Neural crest cell (in vitro differentiated cells): Measurements from ENCODE around the gene ARFIP1. TPM values are rescaled to one million over a fixed set of nuclear protein-coding genes. Genes with fewer than 3 reads are reported as not detected.

Source experiments
- DNase-seq: peaks from one replicate; pipeline ENCODE4 v3.0.0; 2021; ENCODE audit warnings: low read depth, mixed read lengths, low spot score
- H3K27ac Mint-ChIP-seq: one replicate; pipeline ENCODE4 v1.8.0; 2021; ENCODE audit warnings: mild to moderate bottlenecking, mixed read lengths; ENCODE audit not compliant: unreplicated experiment
- H3K27me3 Mint-ChIP-seq: 2 replicates; pipeline ENCODE4 v1.8.0; 2021; ENCODE audit warnings: low read depth, mild to moderate bottlenecking, mixed read lengths
- H3K36me3 Mint-ChIP-seq: 2 replicates; pipeline ENCODE4 v1.8.0; 2021; ENCODE audit warnings: low read depth, mild to moderate bottlenecking, mixed read lengths
- H3K4me1 Mint-ChIP-seq: 2 replicates; pipeline ENCODE4 v1.8.0; 2021; ENCODE audit warnings: mixed read lengths
- H3K4me3 Mint-ChIP-seq: one replicate; pipeline ENCODE4 v1.8.0; 2021; ENCODE audit warnings: mild to moderate bottlenecking, mixed read lengths
- H3K9me3 Mint-ChIP-seq: 2 replicates; pipeline ENCODE4 v1.8.0; 2021; ENCODE audit warnings: mixed read lengths
- total RNA-seq: library from RNA; stranded (reverse); gene quantifications from 2 replicates; pipeline ENCODE4 v1.2.1, GENCODE V29; 2021
- TF ChIP-seq, protein P1 (sequence below): fragments of 200-600 bp; sonication (generic); conservative IDR thresholded peaks from 2 replicates; pipeline ENCODE4 v1.5.0; 2021; ENCODE audit warnings: antibody characterized with exemption, mild to moderate bottlenecking

Gene ARFIP1
- total RNA-seq, 1 donor from 2014 or later: 37.4 TPM

DNA sequence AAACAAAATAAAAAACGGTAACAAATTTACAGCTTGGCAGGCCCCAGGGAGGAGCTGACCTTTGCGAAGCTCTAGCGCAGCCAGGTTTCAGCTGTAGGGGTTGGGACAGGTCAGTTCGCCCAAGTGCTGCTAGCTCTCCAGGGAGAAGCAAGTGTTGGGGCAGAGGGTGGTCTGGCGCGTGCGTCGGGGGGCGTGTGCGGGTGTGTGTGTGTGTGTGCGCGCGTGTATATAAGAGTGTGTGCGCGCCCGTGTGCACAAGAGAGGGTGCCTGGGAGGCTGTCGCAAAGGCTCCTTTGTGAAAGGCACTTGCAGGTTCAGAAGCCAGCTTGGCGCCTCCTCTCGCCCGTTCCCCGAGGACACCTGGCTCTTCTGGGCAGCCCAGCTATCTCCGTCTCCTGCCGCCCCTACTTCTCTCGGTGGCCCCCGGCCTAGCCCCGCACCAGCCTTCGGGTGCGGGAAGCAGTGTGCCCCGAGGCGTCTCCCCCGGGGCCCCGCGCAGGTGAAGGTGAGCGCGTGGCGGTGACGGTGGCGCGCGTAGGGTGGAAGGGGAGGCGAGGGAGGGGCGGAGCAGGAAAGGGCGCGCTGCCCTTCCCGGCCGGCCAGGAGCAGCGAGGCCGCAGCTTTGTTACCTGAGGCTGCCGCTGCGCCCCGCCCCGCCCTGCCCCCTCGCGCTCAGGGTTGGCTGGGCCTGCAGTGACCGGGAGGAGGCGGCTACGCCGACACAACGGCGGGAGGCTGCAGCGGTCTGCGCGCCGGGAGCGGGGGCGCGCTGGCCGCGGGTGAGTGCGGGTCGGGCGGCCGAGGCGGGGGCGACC lies 156.1 kb downstream of the ARFIP1 start, which contains the start of gene FHDC1:
Gene FHDC1, plus strand, starts transcription at position 693 of the 815 bp plus-strand sequence. CDS start 6,735 bp downstream, outside the sequence.
- Mint-ChIP-seq H3K27me3 (peaks cover 61% of the 10 kb centered on the region), H3K4me1 (peaks cover 58% of the 10 kb centered on the region), H3K27ac (peak within 1 kb of the TSS; percentile 75), H3K4me3 (peak within 1 kb of the TSS; percentile 86), H3K9me3 (no peaks in the 10 kb centered on the region), H3K36me3 (peaks cover 12% of the 10 kb centered on the region)
- TF ChIP-seq, protein P1, sequence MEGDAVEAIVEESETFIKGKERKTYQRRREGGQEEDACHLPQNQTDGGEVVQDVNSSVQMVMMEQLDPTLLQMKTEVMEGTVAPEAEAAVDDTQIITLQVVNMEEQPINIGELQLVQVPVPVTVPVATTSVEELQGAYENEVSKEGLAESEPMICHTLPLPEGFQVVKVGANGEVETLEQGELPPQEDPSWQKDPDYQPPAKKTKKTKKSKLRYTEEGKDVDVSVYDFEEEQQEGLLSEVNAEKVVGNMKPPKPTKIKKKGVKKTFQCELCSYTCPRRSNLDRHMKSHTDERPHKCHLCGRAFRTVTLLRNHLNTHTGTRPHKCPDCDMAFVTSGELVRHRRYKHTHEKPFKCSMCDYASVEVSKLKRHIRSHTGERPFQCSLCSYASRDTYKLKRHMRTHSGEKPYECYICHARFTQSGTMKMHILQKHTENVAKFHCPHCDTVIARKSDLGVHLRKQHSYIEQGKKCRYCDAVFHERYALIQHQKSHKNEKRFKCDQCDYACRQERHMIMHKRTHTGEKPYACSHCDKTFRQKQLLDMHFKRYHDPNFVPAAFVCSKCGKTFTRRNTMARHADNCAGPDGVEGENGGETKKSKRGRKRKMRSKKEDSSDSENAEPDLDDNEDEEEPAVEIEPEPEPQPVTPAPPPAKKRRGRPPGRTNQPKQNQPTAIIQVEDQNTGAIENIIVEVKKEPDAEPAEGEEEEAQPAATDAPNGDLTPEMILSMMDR: no peak
- peak; percentile 33 for DNase-seq

DNA sequence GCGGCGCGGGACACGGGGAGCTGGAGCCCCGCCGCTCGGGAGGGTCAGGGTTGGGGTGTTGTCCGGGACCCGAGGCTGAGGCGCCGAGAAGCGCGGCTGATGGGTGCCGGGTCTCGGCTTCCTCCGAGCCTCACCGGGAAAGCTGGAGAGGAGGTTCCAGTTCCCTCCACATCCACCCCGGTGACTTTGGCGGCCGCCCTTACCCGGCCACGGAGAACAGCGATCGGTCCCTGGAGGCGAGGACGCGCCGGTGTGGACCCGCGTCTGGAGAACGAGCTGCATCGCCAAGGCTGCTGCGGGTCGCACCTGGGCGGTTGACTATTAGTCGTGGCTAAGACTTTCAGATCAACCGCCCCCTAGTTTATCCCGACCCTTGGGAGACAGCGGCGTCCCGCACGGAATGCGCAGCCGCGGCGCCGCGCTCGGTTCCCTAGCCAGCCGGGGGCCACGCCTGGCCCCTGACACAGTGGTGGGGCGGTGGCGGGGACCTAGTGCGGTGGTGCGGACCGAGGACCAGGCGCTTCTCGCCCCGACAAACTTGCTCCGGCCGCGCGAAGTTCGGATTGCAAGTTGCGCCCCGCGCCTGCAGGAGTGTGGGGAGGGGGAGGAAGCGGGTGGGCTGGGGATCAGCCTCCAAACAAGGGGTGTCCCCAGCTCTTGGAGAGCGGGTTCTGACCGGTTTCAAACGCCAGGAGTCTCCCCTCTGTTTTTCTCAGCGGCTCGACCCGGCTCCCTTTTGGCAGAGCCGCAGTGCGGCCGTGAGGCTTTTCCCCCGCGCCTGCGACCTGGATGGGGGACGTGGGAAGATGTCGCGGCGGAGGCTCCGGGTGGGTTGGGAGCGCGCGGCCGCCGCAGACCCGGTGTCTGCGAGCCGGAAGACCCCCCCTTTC lies 156.9 kb downstream of the ARFIP1 start:
- Mint-ChIP-seq H3K9me3 (no peaks in the 10 kb centered on the region), H3K4me3 (peak overlapping the region; percentile 83), H3K27ac (no peak overlapping the region), H3K36me3 (peaks cover 12% of the 10 kb centered on the region), H3K27me3 (peaks cover 61% of the 10 kb centered on the region), H3K4me1 (peaks cover 54% of the 10 kb centered on the region)
- DNase-seq: peak; percentile 30
- TF ChIP-seq, protein P1: no peak

DNA sequence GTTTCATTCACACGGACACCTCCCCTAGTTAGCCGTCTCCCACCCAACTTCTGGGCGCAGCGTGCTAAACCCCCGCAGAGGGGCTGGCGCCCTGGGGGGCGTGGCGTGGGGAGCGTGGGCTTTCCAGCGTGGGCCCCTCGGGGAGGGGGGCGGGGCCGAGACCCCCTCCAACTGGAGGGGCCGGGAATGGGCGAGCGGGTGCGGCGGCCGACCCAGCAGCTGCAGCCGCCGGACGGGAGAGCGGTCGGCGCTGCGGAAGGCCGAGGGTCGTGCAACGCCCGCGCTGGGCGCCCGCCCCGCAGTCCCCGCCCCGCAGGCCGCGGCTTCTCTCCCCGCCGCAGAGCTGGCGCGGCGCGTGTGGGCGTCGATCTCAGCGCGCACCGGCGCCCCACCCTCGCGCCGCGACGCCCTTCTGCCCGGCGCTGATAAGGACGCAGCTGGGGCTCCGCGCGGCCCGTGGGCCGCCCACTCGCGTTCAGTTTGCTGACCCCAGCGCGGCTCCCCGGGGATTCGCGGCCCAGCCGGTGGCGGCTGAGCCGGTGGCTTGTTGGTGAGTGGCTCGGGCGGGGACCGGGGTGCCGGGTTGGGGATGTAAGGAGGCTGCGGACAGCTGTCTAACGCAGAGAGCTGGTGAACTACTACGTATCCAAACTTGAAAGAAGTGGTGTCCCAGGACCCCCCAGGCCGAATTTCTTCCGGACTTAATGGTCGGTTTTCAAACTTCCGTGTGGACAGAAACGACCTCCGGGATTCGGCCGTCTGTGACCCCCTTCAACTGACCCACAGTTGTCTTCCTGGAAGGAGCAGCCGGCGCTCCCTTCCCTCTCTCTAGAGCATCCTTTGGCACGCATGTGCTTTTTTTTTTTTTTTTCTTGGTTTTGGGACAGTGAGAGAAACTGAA lies 157.8 kb downstream of the ARFIP1 start:
- Mint-ChIP-seq H3K36me3 (peaks cover 14% of the 10 kb centered on the region), H3K27me3 (peaks cover 61% of the 10 kb centered on the region), H3K9me3 (no peaks in the 10 kb centered on the region), H3K4me1 (peaks cover 61% of the 10 kb centered on the region), H3K4me3 (peak overlapping the region; percentile 92), H3K27ac (peak overlapping the region; percentile 8)
- peak; percentile 25 for DNase-seq
- TF ChIP-seq, protein P1: no peak

DNA sequence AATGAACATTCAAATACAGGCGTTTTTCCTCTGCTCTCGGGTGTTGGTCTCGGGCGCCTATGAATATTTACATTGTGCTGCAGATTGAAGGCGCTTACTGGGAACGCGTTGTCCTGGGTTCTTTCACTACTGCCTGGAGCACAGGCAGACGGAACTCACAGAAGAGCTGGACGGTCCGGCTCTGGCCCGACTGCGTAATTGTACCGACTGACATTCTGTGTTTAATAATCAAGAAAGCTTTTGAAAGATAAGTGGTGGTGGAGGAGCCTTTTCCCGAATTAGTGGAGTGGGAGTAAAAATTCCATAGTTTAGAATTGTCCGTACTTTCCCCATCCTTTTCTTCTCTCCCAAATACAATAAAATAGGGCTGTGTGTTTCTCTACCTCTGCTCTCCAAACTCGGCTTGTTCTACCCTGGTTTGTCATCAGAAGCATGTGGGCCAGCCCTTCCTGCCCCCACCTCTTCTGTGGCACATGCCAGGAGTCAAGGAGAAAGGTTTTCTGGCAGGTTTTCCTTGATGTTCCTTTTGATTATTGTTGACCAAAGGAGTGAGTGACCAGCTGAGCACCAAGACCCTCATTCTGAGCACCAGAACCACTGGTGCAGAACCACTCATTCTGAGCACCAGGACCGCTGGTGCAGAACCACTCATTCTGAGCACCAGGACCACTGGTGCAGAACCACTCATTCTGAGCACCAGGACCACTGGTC lies 158.6 kb downstream of the ARFIP1 start:
- no peak for DNase-seq
- TF ChIP-seq, protein P1: no peak

More for the DNA sequence above, 158.6 kb downstream of the ARFIP1 start:
- Mint-ChIP-seq H3K27me3 (peaks cover 54% of the 10 kb centered on the region), H3K27ac (peak overlapping the region; percentile 8), H3K9me3 (no peaks in the 10 kb centered on the region), H3K4me1 (peaks cover 68% of the 10 kb centered on the region), H3K36me3 (peaks cover 17% of the 10 kb centered on the region), H3K4me3 (peak overlapping the region; percentile 92)
